H1 (cell line): ENCODE measurements around the gene REPS2. TPM values are rescaled to one million over a fixed set of nuclear protein-coding genes. Genes with fewer than 3 reads are reported as not detected.

Source experiments
- CTCF ChIA-PET: fragments of 300-600 bp; sonication (Branson Sonifier 250); formaldehyde crosslinking; loops from one replicate; lab custom pipeline; 2021; ENCODE audit not compliant: partially characterized antibody; lab: Charles Lee
- POLR2A ChIA-PET: fragments of 300-600 bp; sonication (Branson Sonifier 250); formaldehyde crosslinking; loops from one replicate; lab custom pipeline; 2021; ENCODE audit warnings: inconsistent platforms; ENCODE audit not compliant: partially characterized antibody; lab: Charles Lee
- DNase-seq, 2 experiments: peaks; one replicate each; pipeline versions ENCODE4 v3.0.0 to v3.0.0-alpha.2; 2010 to 2022; ENCODE audit warnings: low spot score in 2 of 2, low read depth in 1 of 2, mixed read lengths in 1 of 2
- FAIRE-seq: peaks from 2 replicates; lab custom pipeline; 2011; peaks lifted over from hg19 to GRCh38; lab: Jason Lieb, UNC
- H2AFZ ChIP-seq: 2 replicates; pipeline ENCODE4 v1.8.1; 2012; ENCODE audit warnings: low read length, inconsistent platforms
- H2AK5ac ChIP-seq: 2 replicates; pipeline ENCODE4 v1.6.1; 2013; ENCODE audit warnings: low read depth, low read length
- H2BK120ac ChIP-seq: replicated peaks from 2 replicates; pipeline ENCODE3; 2013; ENCODE audit warnings: low read depth, low read length, inconsistent platforms
- H2BK12ac ChIP-seq: 2 replicates; pipeline ENCODE4 v1.6.1; 2013; ENCODE audit warnings: low read depth, low read length
- H2BK15ac ChIP-seq: 2 replicates; pipeline ENCODE4 v1.6.1; 2013; ENCODE audit warnings: low read length
- H2BK20ac ChIP-seq: 2 replicates; pipeline ENCODE4 v1.6.1; 2013; ENCODE audit warnings: low read length
- H2BK5ac ChIP-seq: 2 replicates; pipeline ENCODE4 v1.6.1; 2013; ENCODE audit warnings: low read depth, low read length
- H3K14ac ChIP-seq: 2 replicates; pipeline ENCODE4 v1.6.1; 2013; ENCODE audit warnings: inconsistent platforms; ENCODE audit not compliant: insufficient read length
- H3K18ac ChIP-seq: 2 replicates; pipeline ENCODE4 v1.6.1; 2013; ENCODE audit warnings: low read length; ENCODE audit errors: extremely low read depth
- H3K23ac ChIP-seq: 2 replicates; pipeline ENCODE4 v1.6.1; 2013; ENCODE audit warnings: inconsistent platforms; ENCODE audit not compliant: insufficient read length
- H3K23me2 ChIP-seq: 2 replicates; pipeline ENCODE4 v1.6.1; 2013; ENCODE audit warnings: low read depth, low read length
- H3K27ac ChIP-seq: 2 replicates; pipeline ENCODE4 v1.6.1; 2011; ENCODE audit warnings: low read depth, low read length, inconsistent platforms
- H3K27me3 ChIP-seq, 4 experiments: replicated peaks in 1 of 4; 1 replicate in 1 of 4; 2 replicates in 3 of 4; pipeline versions ENCODE4 v1.6.1 to v1.8.1; 2011 to 2013; ENCODE audit warnings: low read length in 3 of 4, mild to moderate bottlenecking in 3 of 4, inconsistent platforms in 2 of 4, mixed read lengths in 2 of 4, moderate library complexity in 1 of 4; ENCODE audit not compliant: control insufficient read depth in 3 of 4, insufficient read depth in 3 of 4; ENCODE audit errors: extremely low read depth in 1 of 4
- H3K36me3 ChIP-seq, 4 experiments: 2 replicates each; pipeline versions ENCODE4 v1.6.1 to v1.8.1; 2011 to 2013; ENCODE audit warnings: mild to moderate bottlenecking in 4 of 4, low read length in 3 of 4, moderate library complexity in 2 of 4, control low read depth in 1 of 4, inconsistent platforms in 1 of 4; ENCODE audit not compliant: insufficient read depth in 4 of 4, control insufficient read depth in 2 of 4
- H3K4ac ChIP-seq: replicated peaks from 2 replicates; pipeline ENCODE3; 2013; ENCODE audit warnings: low read length, low read depth, mixed read lengths, inconsistent platforms; ENCODE audit not compliant: insufficient read length
- H3K4me1 ChIP-seq, 4 experiments: replicated peaks in 1 of 4; 1 replicate in 1 of 4; 2 replicates in 3 of 4; pipeline versions ENCODE4 v1.6.1 to v1.8.1; 2011 to 2013; ENCODE audit warnings: low read length in 3 of 4, inconsistent platforms in 2 of 4, mixed read lengths in 1 of 4; ENCODE audit not compliant: insufficient read depth in 4 of 4, control insufficient read depth in 3 of 4
- H3K4me2 ChIP-seq, 2 experiments: 2 replicates each; pipeline versions ENCODE4 v1.6.1 to v1.8.1; 2011 to 2013; ENCODE audit warnings: low read depth in 2 of 2, low read length in 2 of 2, control low read depth in 1 of 2, inconsistent platforms in 1 of 2, mild to moderate bottlenecking in 1 of 2; ENCODE audit not compliant: insufficient read depth in 1 of 2
- H3K4me3 ChIP-seq, 4 experiments: fragments of 200-600, 300-600 bp in 1 of 4; sonication (generic), shearing (Covaris generic), sonication (Bioruptor Twin) in 1 of 4; 2 replicates each; pipeline versions ENCODE4 v1.5.1 to v1.8.1; 2011 to 2016; ENCODE audit warnings: low read length in 4 of 4, low read depth in 3 of 4, control low read depth in 2 of 4, inconsistent platforms in 2 of 4, mild to moderate bottlenecking in 2 of 4, mixed read lengths in 1 of 4, moderate library complexity in 1 of 4; ENCODE audit not compliant: insufficient read depth in 2 of 4; ENCODE audit errors: extremely low read depth in 1 of 4
- H3K56ac ChIP-seq: replicated peaks from 2 replicates; pipeline ENCODE3; 2013; ENCODE audit warnings: low read depth, mild to moderate bottlenecking, mixed read lengths, low read length, inconsistent platforms; ENCODE audit not compliant: insufficient read length
- H3K79me1 ChIP-seq: 2 replicates; pipeline ENCODE4 v1.6.1; 2013; ENCODE audit warnings: low read depth, low read length, control low read depth
- H3K79me2 ChIP-seq, 2 experiments: 2 replicates each; pipeline versions ENCODE4 v1.6.1 to v1.8.1; 2012 to 2013; ENCODE audit warnings: low read length in 2 of 2, mild to moderate bottlenecking in 2 of 2, inconsistent platforms in 1 of 2; ENCODE audit not compliant: insufficient read depth in 2 of 2, control insufficient read depth in 1 of 2
- H3K9ac ChIP-seq, 4 experiments: replicated peaks in 1 of 4; 1 replicate in 1 of 4; 2 replicates in 3 of 4; pipeline versions ENCODE4 v1.6.1 to v1.8.1; 2011 to 2013; ENCODE audit warnings: low read depth in 3 of 4, low read length in 3 of 4, control low read depth in 2 of 4, mild to moderate bottlenecking in 2 of 4, moderate library complexity in 2 of 4, inconsistent platforms in 1 of 4; ENCODE audit errors: extremely low read depth in 1 of 4
- H3K9me3 ChIP-seq, 2 experiments: 2 replicates each; pipeline versions ENCODE4 v1.6.1 to v1.8.1; 2012 to 2013; ENCODE audit warnings: mild to moderate bottlenecking in 2 of 2, moderate library complexity in 2 of 2, control low read depth in 1 of 2, inconsistent platforms in 1 of 2, low read depth in 1 of 2, low read length in 1 of 2, mixed read lengths in 1 of 2; ENCODE audit not compliant: insufficient read depth in 2 of 2
- H4K20me1 ChIP-seq, 2 experiments: replicated peaks in 1 of 2; 2 replicates each; pipeline versions ENCODE3 to v1.8.1; 2011 to 2013; ENCODE audit warnings: inconsistent platforms in 2 of 2, low read length in 2 of 2, mild to moderate bottlenecking in 1 of 2; ENCODE audit not compliant: insufficient read depth in 2 of 2, control insufficient read depth in 1 of 2
- H4K5ac ChIP-seq: 2 replicates; pipeline ENCODE4 v1.6.1; 2013; ENCODE audit warnings: low read length, low read depth, mixed read lengths, inconsistent platforms; ENCODE audit not compliant: insufficient read length
- H4K8ac ChIP-seq: 2 replicates; pipeline ENCODE4 v1.8.0; 2013; ENCODE audit warnings: mild to moderate bottlenecking, moderate library complexity, low read length, inconsistent platforms; ENCODE audit not compliant: insufficient read depth; ENCODE audit errors: extremely low read depth
- H4K91ac ChIP-seq: replicated peaks from 2 replicates; pipeline ENCODE3; 2013; ENCODE audit warnings: low read length, mixed read lengths, inconsistent platforms; ENCODE audit not compliant: insufficient read length
- ASH2L ChIP-seq: fragments of 200-600, 300-600 bp; sonication (generic); IDR thresholded peaks from one replicate; pipeline ENCODE4 v1.7.1; 2017; ENCODE audit warnings: low read length
- BRCA1 ChIP-seq: IDR thresholded peaks from 2 replicates; pipeline ENCODE4 v1.6.1; 2012; ENCODE audit warnings: low read depth, low read length, improper control_type of control experiment
- CBX5 ChIP-seq: fragments of 300-800, 300-1000 bp; sonication (generic); IDR thresholded peaks from 2 replicates; pipeline ENCODE4 v1.7.1; 2016; ENCODE audit warnings: antibody characterized with exemption, low read length, low read depth
- CHD2 ChIP-seq: IDR thresholded peaks from 2 replicates; pipeline ENCODE4 v1.6.1; 2012; ENCODE audit warnings: low read length, improper control_type of control experiment
- CTBP2 ChIP-seq: IDR thresholded peaks from 2 replicates; pipeline ENCODE4 v1.7.0; 2011; ENCODE audit warnings: borderline replicate concordance, mild to moderate bottlenecking, moderate library complexity, mixed read lengths, low read length; ENCODE audit not compliant: insufficient read depth, insufficient read length
- JUND ChIP-seq: IDR thresholded peaks from 2 replicates; pipeline ENCODE4 v1.6.1; 2011; ENCODE audit warnings: mild to moderate bottlenecking, improper control_type of control experiment, low read length
- KDM4A ChIP-seq: IDR thresholded peaks from one replicate; pipeline ENCODE4 v1.7.1; 2012; ENCODE audit warnings: low read depth, mild to moderate bottlenecking, moderate library complexity, low read length, inconsistent platforms; ENCODE audit not compliant: severe bottlenecking
- POLR2A ChIP-seq, 2 experiments: IDR thresholded peaks; 1 replicate in 1 of 2; 2 replicates in 1 of 2; pipeline ENCODE4 v1.6.1; 2011; ENCODE audit warnings: low read depth in 2 of 2, low read length in 2 of 2, mild to moderate bottlenecking in 2 of 2; ENCODE audit errors: control extremely low read depth in 1 of 2
- RXRA ChIP-seq: IDR thresholded peaks from 2 replicates; pipeline ENCODE4 v1.6.1; 2011; ENCODE audit warnings: low read depth, mild to moderate bottlenecking, low read length, moderate library complexity; ENCODE audit not compliant: insufficient read depth
- SP4 ChIP-seq: IDR thresholded peaks from 2 replicates; pipeline ENCODE4 v1.6.1; 2012; ENCODE audit warnings: low read length, inconsistent platforms
- TAF1 ChIP-seq: IDR thresholded peaks from 2 replicates; pipeline ENCODE4 v1.6.1; 2011; ENCODE audit warnings: mild to moderate bottlenecking, low read depth, low read length
- YY1 ChIP-seq: IDR thresholded peaks from 2 replicates; pipeline ENCODE4 v1.6.1; 2011; ENCODE audit warnings: low read depth, mild to moderate bottlenecking, low read length
- WGBS, 2 experiments: shearing (Covaris generic) in 1 of 2; methylation state at CpG; one replicate each; pipeline versions ENCODE4 v1.1.6 to v1.1.7; 2013 to 2015; ENCODE audit warnings: low lambda C conversion rate in 2 of 2, mixed read lengths in 2 of 2, inconsistent platforms in 1 of 2, low coverage in 1 of 2, missing lambda C conversion rate in 1 of 2; ENCODE audit not compliant: insufficient replicate concordance in 2 of 2, insufficient coverage in 1 of 2, insufficient read length in 1 of 2; ENCODE audit errors: extremely low coverage in 1 of 2, missing lambda C conversion rate in 1 of 2; 5-methylcytosine and 5-hydroxymethylcytosine counted together
- polyA plus RNA-seq, 7 experiments: library from polyadenylated mRNA; depleted of rRNA in 3 of 7; stranded (reverse) in 5 of 7; unstranded in 2 of 7; fragments of >200 nt in 5 of 7; fragments of 200-250 nt in 2 of 7; gene quantifications; 1 replicate in 5 of 7; 2 replicates in 1 of 7; 4 replicates in 1 of 7; pipeline versions ENCODE4 v1.2.1 to v1.2.3, GENCODE V29; 2011 to 2013; ENCODE audit warnings: missing spikeins in 2 of 7, mixed read lengths in 2 of 7
- total RNA-seq: library from RNA; stranded (reverse); fragmentation: NEBNext Ultra II Directional; extraction: Animal tissue kit (Norgen Biotek cat#: 25700); gene quantifications from 2 replicates; pipeline ENCODE4 v1.2.1, GENCODE V29; 2021
- TF ChIP-seq, protein P1 (sequence below), 3 experiments: IDR thresholded peaks; 1 replicate in 2 of 3; 2 replicates in 1 of 3; pipeline versions ENCODE4 v1.5.1 to v1.6.1; 2011; ENCODE audit warnings: low read length in 3 of 3, mild to moderate bottlenecking in 3 of 3, inconsistent platforms in 2 of 3, low read depth in 1 of 3, moderate library complexity in 1 of 3; ENCODE audit not compliant: insufficient read depth in 1 of 3; ENCODE audit errors: control extremely low read depth in 1 of 3

REPS2 gene
- total and polyA plus RNA-seq, 2 of the 8 experiments (the other 6 are each of a cell fraction or from before 2014, with no cell fraction given), result 0.79 to 4.3 TPM

DNA sequence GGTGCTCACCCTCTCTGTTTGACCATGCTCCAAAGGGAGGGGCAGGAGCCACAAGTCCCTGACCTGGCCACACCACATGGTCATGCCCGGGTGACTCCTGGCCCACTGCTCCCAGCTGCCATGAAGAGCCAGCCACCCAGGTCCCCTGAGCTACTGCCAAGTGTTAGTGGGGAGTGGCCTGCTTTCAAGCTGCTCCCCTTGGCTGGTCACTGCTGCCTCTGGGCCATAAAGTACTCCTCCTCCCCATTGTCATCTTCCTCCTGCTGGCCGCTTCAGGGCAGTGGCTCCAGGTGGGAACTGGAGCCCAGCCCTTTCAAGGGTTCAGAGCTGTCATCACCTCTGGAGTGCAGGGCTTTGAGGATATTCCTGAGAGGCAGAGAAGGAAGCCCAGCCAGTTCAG, 49.0 kb upstream of the REPS2 start:
- no peak for DNase-seq
- CTCF ChIA-PET, result interaction anchor here (1.2 to 3.2 kb wide), 4 partner anchors 10 to 22 kb away, joined by 3 to 11 read pairs (median 5); no protein-coding TSS in a partner anchor
- TF ChIP-seq ASH2L, result no peak
- no peak for TF ChIP-seq RXRA
- TF ChIP-seq CHD2, result no peak
- no peak for TF ChIP-seq KDM4A
- no peak for TF ChIP-seq YY1
- no peak for TF ChIP-seq JUND
- TF ChIP-seq POLR2A (IDR thresholded peaks at IDR 0.05; ENCODE audit: control extremely low read depth in 1 of 2, low read depth in 2 of 2, low read length in 2 of 2), result no peak
- TF ChIP-seq CTBP2, result no peak
- TF ChIP-seq TAF1, result no peak
- no peak for TF ChIP-seq BRCA1
- TF ChIP-seq, protein P1, sequence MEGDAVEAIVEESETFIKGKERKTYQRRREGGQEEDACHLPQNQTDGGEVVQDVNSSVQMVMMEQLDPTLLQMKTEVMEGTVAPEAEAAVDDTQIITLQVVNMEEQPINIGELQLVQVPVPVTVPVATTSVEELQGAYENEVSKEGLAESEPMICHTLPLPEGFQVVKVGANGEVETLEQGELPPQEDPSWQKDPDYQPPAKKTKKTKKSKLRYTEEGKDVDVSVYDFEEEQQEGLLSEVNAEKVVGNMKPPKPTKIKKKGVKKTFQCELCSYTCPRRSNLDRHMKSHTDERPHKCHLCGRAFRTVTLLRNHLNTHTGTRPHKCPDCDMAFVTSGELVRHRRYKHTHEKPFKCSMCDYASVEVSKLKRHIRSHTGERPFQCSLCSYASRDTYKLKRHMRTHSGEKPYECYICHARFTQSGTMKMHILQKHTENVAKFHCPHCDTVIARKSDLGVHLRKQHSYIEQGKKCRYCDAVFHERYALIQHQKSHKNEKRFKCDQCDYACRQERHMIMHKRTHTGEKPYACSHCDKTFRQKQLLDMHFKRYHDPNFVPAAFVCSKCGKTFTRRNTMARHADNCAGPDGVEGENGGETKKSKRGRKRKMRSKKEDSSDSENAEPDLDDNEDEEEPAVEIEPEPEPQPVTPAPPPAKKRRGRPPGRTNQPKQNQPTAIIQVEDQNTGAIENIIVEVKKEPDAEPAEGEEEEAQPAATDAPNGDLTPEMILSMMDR (IDR thresholded peaks at IDR 0.05; ENCODE audit: control extremely low read depth in 1 of 3, insufficient read depth in 1 of 3, low read depth in 1 of 3, low read length in 3 of 3), result no peak
- no peak for TF ChIP-seq SP4
- no peak for TF ChIP-seq CBX5

More for the DNA sequence above, 49.0 kb upstream of the REPS2 start:
- Histone ChIP-seq H3K18ac (no peak overlapping the region), H3K4me3 (no peak overlapping the region), H3K9me3 (no peaks in the 10 kb centered on the region), H3K4me1 (no peaks in the 10 kb centered on the region; a peak in 1 of 7 replicates), H4K5ac (no peak overlapping the region), H4K20me1 (no peaks in the 10 kb centered on the region), H2BK15ac (no peak overlapping the region), H3K4me2 (no peak overlapping the region), H2AFZ (no peak overlapping the region), H3K36me3 (no peaks in the 10 kb centered on the region), H2AK5ac (no peak overlapping the region), H3K23me2 (no peaks in the 10 kb centered on the region), H3K9ac (no peak overlapping the region), H2BK120ac (no peak overlapping the region), H3K27ac (no peak overlapping the region), H2BK5ac (no peak overlapping the region), H3K4ac (no peak overlapping the region), H3K27me3 (no peaks in the 10 kb centered on the region), H3K14ac (no peak overlapping the region), H4K8ac (no peak overlapping the region), H3K79me1 (no peaks in the 10 kb centered on the region), H2BK20ac (no peak overlapping the region), H4K91ac (no peak overlapping the region), H3K23ac (no peak overlapping the region), H3K79me2 (no peaks in the 10 kb centered on the region), H2BK12ac (no peak overlapping the region), H3K56ac (no peak overlapping the region)
- POLR2A ChIA-PET, result interaction anchor here (0.6 kb wide), 1 partner anchor 75 kb away, joined by 3 read pairs; no protein-coding TSS in a partner anchor
- FAIRE-seq, result no peak
- WGBS, 2 experiments, result 100% methylated on average over 1 of the region's 2 CpGs; no CpG with 5 or more reads in 1 of the 2 experiments
